MCF 10A (cell line): Measurements from ENCODE around the gene SARNP. TPM values are rescaled to one million over a fixed set of nuclear protein-coding genes. Genes with fewer than 3 reads are reported as not detected.
A peak's percentile ranks its signal among the peaks of the same experiment; 100 is the strongest.

Experiments
- BruUV-seq: library from RNA; stranded (reverse); fragments of 400-500 nt; replicated peaks from 2 replicates; lab custom pipeline; 2021; lab: Mats Ljungman, UMichigan
- CTCF ChIA-PET: fragments of 300-600 bp; sonication (Branson Sonifier 250); formaldehyde crosslinking; extraction: SDS; loops from one replicate; lab custom pipeline; 2021; ENCODE audit warnings: antibody characterized with exemption, inconsistent platforms; lab: Yijun Ruan, JAX
- POLR2A ChIA-PET: fragments of 300-600, 350-650 bp; sonication (Branson Sonifier 250); formaldehyde crosslinking; extraction: SDS; loops from one replicate; lab custom pipeline; 2020; ENCODE audit warnings: antibody characterized with exemption, inconsistent platforms; lab: Yijun Ruan, JAX
- DNase-seq: peaks from one replicate; pipeline ENCODE4 v3.0.0-alpha.2; 2018; ENCODE audit not compliant: unreplicated experiment
- H3K27ac Mint-ChIP-seq: one replicate; pipeline ENCODE4 v1.8.0; 2022; ENCODE audit warnings: mild to moderate bottlenecking, low read depth, mixed read lengths; ENCODE audit not compliant: unreplicated experiment
- H3K27me3 Mint-ChIP-seq: one replicate; pipeline ENCODE4 v1.8.0; 2022; ENCODE audit warnings: mixed read lengths; ENCODE audit not compliant: insufficient read depth, unreplicated experiment
- H3K36me3 Mint-ChIP-seq: one replicate; pipeline ENCODE4 v1.8.0; 2022; ENCODE audit warnings: mild to moderate bottlenecking, moderate library complexity, mixed read lengths; ENCODE audit not compliant: insufficient read depth, unreplicated experiment
- H3K4me1 Mint-ChIP-seq: one replicate; pipeline ENCODE4 v1.8.0; 2022; ENCODE audit warnings: mixed read lengths; ENCODE audit not compliant: insufficient read depth, unreplicated experiment
- H3K4me3 Mint-ChIP-seq: one replicate; pipeline ENCODE4 v1.8.0; 2022; ENCODE audit warnings: mild to moderate bottlenecking, moderate library complexity, mixed read lengths; ENCODE audit not compliant: unreplicated experiment
- H3K9me3 Mint-ChIP-seq: one replicate; pipeline ENCODE4 v1.8.0; 2022; ENCODE audit warnings: mixed read lengths; ENCODE audit not compliant: unreplicated experiment
- CTCF ChIP-seq: fragments of 200-600 bp; IDR thresholded peaks from one replicate; pipeline ENCODE4 v1.8.0; 2022; ENCODE audit warnings: antibody characterized with exemption, mild to moderate bottlenecking; ENCODE audit not compliant: unreplicated experiment
- intact Hi-C: fragments of 100-400 bp; cut with micrococcal nuclease; formaldehyde crosslinking; loops from 2 replicates; pipeline ENCODE4 v1.14.1; 2022
- total RNA-seq: library from RNA; stranded (reverse); gene quantifications from 2 replicates; pipeline ENCODE4 v1.2.3, GENCODE V29; 2022

SARNP gene
- total RNA-seq, 1 experiment from 2014 or later: 61.1 TPM

GRCh38 chr12:55720071-55720564 lies 97.4 kb downstream of the SARNP start, which contains the start of gene RDH5:
Gene RDH5, plus strand, starts transcription at chr12:55720393. Its CDS starts 792 bp downstream, at chr12:55721185.
- intact Hi-C loops: loop anchor here (2.0 kb wide), 1 partner anchor 101 kb away; no protein-coding TSS in a partner anchor
- BruUV-seq: no TSS peak
- ChIA-PET CTCF (interaction anchor here (0.6 to 1.4 kb wide), 9 partner anchors 10 to 783 kb away, joined by 3 to 7 read pairs (median 3); no protein-coding TSS in a partner anchor), POLR2A (interaction anchor here (0.6 to 1.1 kb wide), 3 partner anchors 10 to 100 kb away, joined by 3 to 4 read pairs (median 3); partner anchors contain the start of genes ORMDL2 and SARNP)
- Mint-ChIP-seq H3K36me3 (peaks cover 23% of the 10 kb centered on the region), H3K4me3 (no peak within 1 kb of the TSS), H3K27me3 (no peaks in the 10 kb centered on the region), H3K4me1 (peaks cover 15% of the 10 kb centered on the region), H3K9me3 (no peaks in the 10 kb centered on the region), H3K27ac (no peak within 1 kb of the TSS)
- DNase-seq: no peak
- no peak for TF ChIP-seq CTCF

- H3K27ac Mint-ChIP-seq: no peak overlapping the region
- TF ChIP-seq CTCF: no peak
- peaks cover 15% of the 10 kb centered on the region for H3K36me3 Mint-ChIP-seq
- BruUV-seq: no TSS peak
- no peak overlapping the region for H3K4me3 Mint-ChIP-seq
- peaks cover 15% of the 10 kb centered on the region for H3K4me1 Mint-ChIP-seq
- ChIA-PET POLR2A (interaction anchor here (1.1 kb wide), 1 partner anchor 98 kb away, joined by 3 read pairs; the partner anchor contains the start of genes ORMDL2 and SARNP), CTCF (interaction anchor here (0.6 to 1.4 kb wide), 7 partner anchors 11 to 783 kb away, joined by 3 to 5 read pairs (median 3); no protein-coding TSS in a partner anchor)
- H3K9me3 Mint-ChIP-seq: no peaks in the 10 kb centered on the region
- DNase-seq: no peak
- no peaks in the 10 kb centered on the region for H3K27me3 Mint-ChIP-seq
- intact Hi-C loops: no loop called here
Measured at GRCh38 chr12:55719371-55719770, 98.2 kb downstream of the SARNP start.

DNA sequence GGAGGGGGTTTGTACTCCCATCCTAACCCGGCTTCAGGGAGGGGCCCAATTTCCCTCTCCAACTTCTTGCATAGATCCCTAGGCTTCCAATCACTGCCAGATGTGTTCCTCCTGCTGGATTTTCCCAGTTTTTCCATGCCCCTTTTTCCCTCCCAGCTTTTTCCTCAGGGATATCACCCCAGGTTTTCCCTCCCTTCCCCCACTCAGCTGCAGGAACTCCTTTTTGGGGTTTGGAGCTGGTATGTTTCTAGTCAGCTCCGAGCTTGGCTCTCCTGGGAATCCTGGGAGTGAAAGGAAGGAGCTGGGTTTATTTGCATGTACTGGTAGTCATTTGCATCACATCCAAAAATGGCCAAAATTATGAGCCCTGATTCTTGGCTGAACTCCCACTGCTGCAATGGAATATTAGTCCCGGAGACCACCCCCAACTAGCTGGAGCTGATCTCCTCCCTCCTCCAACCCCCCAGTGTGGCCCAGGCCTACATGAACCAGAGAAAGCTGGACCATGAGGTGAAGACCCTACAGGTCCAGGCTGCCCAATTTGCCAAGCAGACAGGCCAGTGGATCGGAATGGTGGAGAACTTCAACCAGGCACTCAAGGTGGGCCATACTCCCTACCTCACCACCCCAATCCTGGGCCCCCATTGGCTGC lies 98.8 kb downstream of the SARNP start:
- TF ChIP-seq CTCF: no peak
- Mint-ChIP-seq H3K36me3 (peaks cover 13% of the 10 kb centered on the region), H3K4me3 (no peak overlapping the region), H3K9me3 (no peaks in the 10 kb centered on the region), H3K27me3 (no peaks in the 10 kb centered on the region), H3K4me1 (peaks cover 18% of the 10 kb centered on the region), H3K27ac (no peak overlapping the region)
- no TSS peak for BruUV-seq
- POLR2A ChIA-PET: interaction anchor here (1.1 kb wide), 1 partner anchor 99 kb away, joined by 3 read pairs; the partner anchor contains the start of genes ORMDL2 and SARNP
- CTCF ChIA-PET: interaction anchor here (0.6 to 1.1 kb wide), 4 partner anchors 108 to 542 kb away, joined by 3 to 5 read pairs (median 3); no protein-coding TSS in a partner anchor
- no peak for DNase-seq
- intact Hi-C loops: no loop called here

- intact Hi-C loops: no loop called here
- H3K4me3 Mint-ChIP-seq: peak overlapping the region; percentile 80
- POLR2A ChIA-PET: interaction anchor here (2.4 kb wide), 1 partner anchor 10 kb away, joined by 5 read pairs; no protein-coding TSS in a partner anchor
- no peaks in the 10 kb centered on the region for H3K27me3 Mint-ChIP-seq
- no TSS peak for BruUV-seq
- H3K36me3 Mint-ChIP-seq: peaks cover 8% of the 10 kb centered on the region
- no peak for TF ChIP-seq CTCF
- peaks cover 23% of the 10 kb centered on the region for H3K4me1 Mint-ChIP-seq
- CTCF ChIA-PET: interaction anchor here (1.4 kb wide), 1 partner anchor 20 kb away, joined by 7 read pairs; no protein-coding TSS in a partner anchor
- H3K27ac Mint-ChIP-seq: no peak overlapping the region
- H3K9me3 Mint-ChIP-seq: no peaks in the 10 kb centered on the region
- DNase-seq: no peak
Measured at GRCh38 chr12:55718015-55718414, 99.5 kb downstream of the SARNP start.
